NB4 (cell line): ENCODE measurements around the gene RGL1.

ENCODE experiments used
- CTCF ChIP-seq: IDR thresholded peaks from one replicate; pipeline ENCODE4 v1.5.1; 2012; ENCODE audit warnings: low read depth, low read length
- MYC ChIP-seq: IDR thresholded peaks from 2 replicates; pipeline ENCODE4 v1.6.1; 2011; ENCODE audit warnings: low read depth, low read length
- POLR2A ChIP-seq: IDR thresholded peaks from 2 replicates; pipeline ENCODE4 v1.6.1; 2011; ENCODE audit warnings: mild to moderate bottlenecking; ENCODE audit not compliant: insufficient read length; ENCODE audit errors: extremely low read depth

GRCh38 chr1:183952101-183952500 lies 147.2 kb downstream of the RGL1 start:
- TF ChIP-seq CTCF: no peak
- TF ChIP-seq POLR2A: no peak
- TF ChIP-seq MYC: no peak
